Trophoblast cell (in vitro differentiated cells and primary cell): ENCODE data around the gene FKBP5.
"Not testable (repeated sequence)": the region's sequence is repeated elsewhere in the genome, so short reads cannot be mapped to it uniquely, and the experiment has no call there.

ENCODE experiments used
- DNase-seq, 2 donors: peaks; one replicate each; pipeline ENCODE4 v3.0.0-alpha.2; 2016
- H2AFZ ChIP-seq: 2 replicates; pipeline ENCODE4 v1.6.1; 2013; ENCODE audit warnings: low read length, moderate library complexity, mild to moderate bottlenecking; ENCODE audit not compliant: insufficient read depth, poor library complexity
- H2AK5ac ChIP-seq: 2 replicates; pipeline ENCODE4 v1.6.1; 2013; ENCODE audit warnings: mild to moderate bottlenecking, low read length
- H2BK120ac ChIP-seq: 2 replicates; pipeline ENCODE4 v1.6.1; 2013; ENCODE audit warnings: low read length, mild to moderate bottlenecking, moderate library complexity; ENCODE audit not compliant: insufficient read depth, poor library complexity
- H2BK12ac ChIP-seq: 2 replicates; pipeline ENCODE4 v1.6.1; 2013; ENCODE audit warnings: mild to moderate bottlenecking, low read length, moderate library complexity
- H2BK5ac ChIP-seq: 2 replicates; pipeline ENCODE4 v1.6.1; 2013; ENCODE audit warnings: low read length, low read depth, moderate library complexity, mild to moderate bottlenecking; ENCODE audit not compliant: poor library complexity
- H3K14ac ChIP-seq: 2 replicates; pipeline ENCODE4 v1.6.1; 2013; ENCODE audit warnings: mild to moderate bottlenecking, low read length
- H3K18ac ChIP-seq: 2 replicates; pipeline ENCODE4 v1.6.1; 2013; ENCODE audit warnings: mild to moderate bottlenecking, low read length
- H3K23ac ChIP-seq: 2 replicates; pipeline ENCODE4 v1.6.1; 2013; ENCODE audit warnings: low read length
- H3K27ac ChIP-seq: 2 replicates; pipeline ENCODE4 v1.5.1; 2013; ENCODE audit warnings: low read depth, mild to moderate bottlenecking, inconsistent platforms, low read length, moderate library complexity
- H3K27me3 ChIP-seq: 2 replicates; pipeline ENCODE4 v1.6.1; 2013; ENCODE audit warnings: inconsistent platforms, mild to moderate bottlenecking, low read length, moderate library complexity; ENCODE audit not compliant: insufficient read depth
- H3K36me3 ChIP-seq, 2 experiments: 1 replicate in 1 of 2; 2 replicates in 1 of 2; pipeline ENCODE4 v1.6.1; 2013; ENCODE audit warnings: low read length in 2 of 2, mild to moderate bottlenecking in 2 of 2, moderate library complexity in 1 of 2; ENCODE audit not compliant: insufficient read depth in 2 of 2, control insufficient read depth in 1 of 2
- H3K4ac ChIP-seq: 2 replicates; pipeline ENCODE4 v1.6.1; 2013; ENCODE audit warnings: low read depth, mild to moderate bottlenecking, low read length, moderate library complexity
- H3K4me1 ChIP-seq, 2 experiments: 1 replicate in 1 of 2; 2 replicates in 1 of 2; pipeline ENCODE4 v1.6.1; 2013; ENCODE audit warnings: low read length in 2 of 2, mild to moderate bottlenecking in 2 of 2, moderate library complexity in 1 of 2; ENCODE audit not compliant: insufficient read depth in 2 of 2, control insufficient read depth in 1 of 2
- H3K4me2 ChIP-seq: 2 replicates; pipeline ENCODE4 v1.6.1; 2013; ENCODE audit warnings: inconsistent platforms, mild to moderate bottlenecking, low read length, moderate library complexity
- H3K4me3 ChIP-seq: 2 replicates; pipeline ENCODE4 v1.5.1; 2013; ENCODE audit warnings: mild to moderate bottlenecking, low read depth, low read length, inconsistent platforms
- H3K79me1 ChIP-seq: one replicate; pipeline ENCODE4 v1.6.1; 2013; ENCODE audit warnings: low read length
- H3K79me2 ChIP-seq: 2 replicates; pipeline ENCODE4 v1.6.1; 2013; ENCODE audit warnings: low read length, mild to moderate bottlenecking; ENCODE audit not compliant: control insufficient read depth, insufficient read depth, poor library complexity
- H3K9ac ChIP-seq: 2 replicates; pipeline ENCODE4 v1.6.1; 2013; ENCODE audit warnings: mild to moderate bottlenecking, low read length
- H3K9me3 ChIP-seq: 2 replicates; pipeline ENCODE4 v1.6.1; 2013; ENCODE audit warnings: low read depth, mild to moderate bottlenecking, control low read depth, inconsistent platforms, low read length; ENCODE audit not compliant: insufficient read depth
- H4K12ac ChIP-seq: 2 replicates; pipeline ENCODE4 v1.6.1; 2013; ENCODE audit warnings: low read depth, mild to moderate bottlenecking, low read length, moderate library complexity
- H4K8ac ChIP-seq: 2 replicates; pipeline ENCODE4 v1.6.1; 2013; ENCODE audit warnings: low read depth, mild to moderate bottlenecking, low read length, moderate library complexity
- H4K91ac ChIP-seq: one replicate; pipeline ENCODE4 v1.6.1; 2013; ENCODE audit warnings: low read depth, mild to moderate bottlenecking, low read length, moderate library complexity
- WGBS: extraction: QIAGEN DNeasy Blood & Tissue Kit; methylation state at CpG from one replicate; pipeline ENCODE4 v1.1.7; 2013; ENCODE audit warnings: missing lambda C conversion rate; ENCODE audit not compliant: insufficient read length, insufficient coverage; ENCODE audit errors: extremely low coverage; 5-methylcytosine and 5-hydroxymethylcytosine counted together

The FKBP5 gene

DNA sequence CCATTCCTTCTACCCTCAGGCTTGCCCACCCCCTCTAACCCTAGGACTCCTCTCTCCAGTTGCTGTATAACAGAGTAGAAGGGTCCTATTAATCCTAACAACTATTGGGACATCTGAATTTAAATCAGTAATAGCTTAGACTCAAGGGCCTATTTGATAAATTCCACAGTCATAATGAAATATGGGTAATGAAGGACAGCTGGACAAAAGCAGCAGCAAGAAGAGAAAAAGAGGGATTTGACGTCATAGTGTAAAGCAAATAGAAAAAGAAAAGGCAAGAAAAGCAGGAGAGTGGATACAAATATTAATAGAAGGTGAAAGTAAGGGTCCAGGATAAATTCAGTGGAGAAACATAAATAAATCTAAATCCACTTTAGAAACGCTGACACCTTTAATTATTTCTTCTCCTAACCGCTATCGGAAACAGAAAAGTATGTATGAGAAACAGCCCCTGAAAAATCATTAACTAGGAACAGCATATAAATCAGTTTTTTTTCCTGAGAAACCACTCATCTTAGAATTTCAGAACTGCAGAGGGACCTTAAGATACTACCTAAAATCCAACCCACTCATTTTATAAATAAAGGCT, 12.8 kb downstream of the FKBP5 start:
- WGBS, result no CpG with 5 or more reads among the region's 4 CpGs
- Histone ChIP-seq H3K36me3 (no peaks in the 10 kb centered on the region), H3K18ac (no peak overlapping the region)

GRCh38 chr6:35674594-35674993, 14.1 kb downstream of the FKBP5 start:
- Histone ChIP-seq H3K14ac (no peak overlapping the region), H2BK12ac (no peak overlapping the region), H2AK5ac (no peak overlapping the region), H3K23ac (no peak overlapping the region), H3K4ac (no peak overlapping the region), H2AFZ (no peak overlapping the region), H3K4me2 (no peak overlapping the region), H3K9me3 (no peaks in the 10 kb centered on the region), H3K9ac (no peak overlapping the region), H3K4me1 (no peaks in the 10 kb centered on the region), H3K18ac (no peak overlapping the region), H2BK5ac (no peak overlapping the region), H4K8ac (no peak overlapping the region), H3K36me3 (no peaks in the 10 kb centered on the region), H3K79me1 (no peaks in the 10 kb centered on the region), H4K91ac (no peak overlapping the region), H3K27me3 (no peaks in the 10 kb centered on the region), H2BK120ac (no peak overlapping the region), H4K12ac (no peak overlapping the region), H3K27ac (no peak overlapping the region), H3K4me3 (no peak overlapping the region), H3K79me2 (no peaks in the 10 kb centered on the region)
- WGBS, result no CpG with 5 or more reads among the region's 3 CpGs
- DNase-seq, result no peak

More for the DNA sequence above, 12.8 kb downstream of the FKBP5 start:
- Histone ChIP-seq H3K27me3 (no peaks in the 10 kb centered on the region), H3K9me3 (no peaks in the 10 kb centered on the region), H3K14ac (no peak overlapping the region), H3K4me3 (no peak overlapping the region), H3K79me2 (no peaks in the 10 kb centered on the region), H2AFZ (no peak overlapping the region), H3K4me1 (no peaks in the 10 kb centered on the region), H3K23ac (no peak overlapping the region), H4K12ac (no peak overlapping the region), H2BK12ac (no peak overlapping the region), H2AK5ac (no peak overlapping the region), H4K91ac (no peak overlapping the region), H2BK5ac (no peak overlapping the region), H4K8ac (no peak overlapping the region), H3K4me2 (no peak overlapping the region), H2BK120ac (no peak overlapping the region), H3K27ac (no peak overlapping the region), H3K9ac (no peak overlapping the region), H3K79me1 (no peaks in the 10 kb centered on the region), H3K4ac (no peak overlapping the region)
- no peak for DNase-seq

GRCh38 chr6:35673755-35674154, 15.0 kb downstream of the FKBP5 start:
- Histone ChIP-seq H3K4me1 (no peaks in the 10 kb centered on the region), H3K27me3 (no peaks in the 10 kb centered on the region), H3K9ac (no peak overlapping the region), H2AFZ (no peak overlapping the region), H3K4me2 (no peak overlapping the region), H4K8ac (no peak overlapping the region), H2BK5ac (no peak overlapping the region), H2AK5ac (no peak overlapping the region), H4K12ac (no peak overlapping the region), H3K79me2 (no peaks in the 10 kb centered on the region), H3K4ac (no peak overlapping the region), H3K18ac (no peak overlapping the region), H3K4me3 (no peak overlapping the region), H4K91ac (no peak overlapping the region), H3K79me1 (no peaks in the 10 kb centered on the region), H2BK120ac (no peak overlapping the region), H3K36me3 (no peaks in the 10 kb centered on the region), H3K23ac (no peak overlapping the region), H3K14ac (no peak overlapping the region), H3K9me3 (no peaks in the 10 kb centered on the region), H3K27ac (no peak overlapping the region), H2BK12ac (no peak overlapping the region)
- WGBS, result no CpG with 5 or more reads among the region's 1 CpG
- no peak for DNase-seq

DNA sequence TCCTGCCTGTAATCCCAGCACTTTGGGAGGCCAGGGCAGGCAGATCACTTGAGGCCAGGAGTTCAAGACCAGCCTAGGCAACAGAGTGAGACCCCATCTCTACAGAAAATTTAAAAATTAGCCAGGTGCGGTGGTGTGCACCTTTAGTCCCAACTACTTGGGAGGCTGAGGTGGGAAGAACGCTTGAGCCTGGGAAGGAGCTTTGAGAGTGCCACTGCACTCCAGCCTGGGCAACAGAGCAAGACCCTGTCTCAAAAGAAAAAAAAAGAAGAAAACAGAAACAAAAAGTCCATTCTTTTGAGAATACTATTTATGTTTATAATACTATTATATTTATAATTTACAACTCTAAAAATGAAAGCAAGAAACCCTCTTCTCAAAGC, 15.4 kb downstream of the FKBP5 start:
- H3K79me2 ChIP-seq, H3K4me3 ChIP-seq, H3K4me1 ChIP-seq, H2BK5ac ChIP-seq, H3K79me1 ChIP-seq, H3K4ac ChIP-seq, H2BK12ac ChIP-seq, H3K4me2 ChIP-seq, H2AFZ ChIP-seq, H4K12ac ChIP-seq, H3K9me3 ChIP-seq, H3K36me3 ChIP-seq, H3K27me3 ChIP-seq, H3K23ac ChIP-seq, H3K14ac ChIP-seq, H3K27ac ChIP-seq, H4K91ac ChIP-seq, H2AK5ac ChIP-seq, H4K8ac ChIP-seq, H3K18ac ChIP-seq, DNase-seq, H3K9ac ChIP-seq, H2BK120ac ChIP-seq: not testable (repeated sequence)
- WGBS, result no CpG with 5 or more reads among the region's 2 CpGs
